Ovary (tissue), 3 donors: ENCODE data around the gene JARID2.

Experiments
- CTCF ChIP-seq, 3 donors: fragments of 450-650 bp in 2 of 3; fragments of 200-600 bp in 1 of 3; IDR thresholded peaks; one replicate each; pipeline versions ENCODE4 v1.5.1 to v1.8.0; 2016 to 2022; ENCODE audit warnings: antibody characterized with exemption in 3 of 3, mild to moderate bottlenecking in 1 of 3
- EP300 ChIP-seq: sonication (generic); formaldehyde crosslinking; IDR thresholded peaks from one replicate; pipeline ENCODE4 v1.6.1; 2017; ENCODE audit warnings: antibody characterized with exemption
- POLR2A ChIP-seq: fragments of 450-650 bp; IDR thresholded peaks from one replicate; pipeline ENCODE4 v1.6.1; 2017; ENCODE audit warnings: antibody characterized with exemption, mild to moderate bottlenecking, moderate library complexity
- donor health status: DM: no; HTN: no; CAD: no.

GRCh38 chr6:15279047-15279661 lies 33.3 kb downstream of the JARID2 start:
- TF ChIP-seq CTCF (IDR thresholded peaks at IDR 0.05) (no peak), EP300 (no peak), POLR2A (no peak)
